HK-2 (cell line): ENCODE measurements around the gene GMCL1.
A peak's percentile ranks its signal among the peaks of the same experiment; 100 is the strongest.
"Not testable (repeated sequence)": the region's sequence is repeated elsewhere in the genome, so short reads cannot be mapped to it uniquely, and the experiment has no call there.

Experiments used
- DNase-seq: peaks from one replicate; pipeline ENCODE4 v3.0.0-alpha.2; 2018; ENCODE audit not compliant: unreplicated experiment

Gene GMCL1

GRCh38 chr2:69807821-69808540 lies 21.5 kb upstream of the GMCL1 start:
- DNase-seq, result no peak

GRCh38 chr2:69810550-69810949 lies 18.9 kb upstream of the GMCL1 start:
- DNase-seq, result no peak

GRCh38 chr2:69811018-69811417 lies 18.4 kb upstream of the GMCL1 start:
- DNase-seq, result no peak

GRCh38 chr2:69811591-69811990 lies 17.9 kb upstream of the GMCL1 start:
- DNase-seq, result no peak

DNA sequence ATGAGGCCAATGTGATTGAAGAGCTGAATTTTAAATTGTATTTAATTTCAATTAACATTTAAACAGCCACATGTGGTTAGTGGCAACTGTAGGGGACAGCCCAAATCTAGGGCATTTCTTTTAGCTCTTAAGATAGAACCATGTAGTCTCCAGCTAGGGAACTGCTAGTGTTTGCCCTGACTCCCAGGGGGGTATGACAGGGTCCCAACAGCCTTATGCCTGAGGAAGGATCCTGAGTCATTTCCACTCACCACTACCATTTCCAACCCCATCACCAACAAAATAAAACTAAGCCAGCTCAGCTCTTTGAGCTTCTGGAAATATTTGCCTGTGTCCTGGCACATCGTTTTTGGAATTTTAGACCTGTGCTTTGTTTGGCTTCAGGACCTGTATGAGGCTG lies 13.7 kb upstream of the GMCL1 start:
- DNase-seq, result no peak

- DNase-seq, result peak; percentile 62
Measured at GRCh38 chr2:69816923-69817542, 12.4 kb upstream of the GMCL1 start.

GRCh38 chr2:69817729-69818501 lies 11.5 kb upstream of the GMCL1 start:
- no peak for DNase-seq

DNA sequence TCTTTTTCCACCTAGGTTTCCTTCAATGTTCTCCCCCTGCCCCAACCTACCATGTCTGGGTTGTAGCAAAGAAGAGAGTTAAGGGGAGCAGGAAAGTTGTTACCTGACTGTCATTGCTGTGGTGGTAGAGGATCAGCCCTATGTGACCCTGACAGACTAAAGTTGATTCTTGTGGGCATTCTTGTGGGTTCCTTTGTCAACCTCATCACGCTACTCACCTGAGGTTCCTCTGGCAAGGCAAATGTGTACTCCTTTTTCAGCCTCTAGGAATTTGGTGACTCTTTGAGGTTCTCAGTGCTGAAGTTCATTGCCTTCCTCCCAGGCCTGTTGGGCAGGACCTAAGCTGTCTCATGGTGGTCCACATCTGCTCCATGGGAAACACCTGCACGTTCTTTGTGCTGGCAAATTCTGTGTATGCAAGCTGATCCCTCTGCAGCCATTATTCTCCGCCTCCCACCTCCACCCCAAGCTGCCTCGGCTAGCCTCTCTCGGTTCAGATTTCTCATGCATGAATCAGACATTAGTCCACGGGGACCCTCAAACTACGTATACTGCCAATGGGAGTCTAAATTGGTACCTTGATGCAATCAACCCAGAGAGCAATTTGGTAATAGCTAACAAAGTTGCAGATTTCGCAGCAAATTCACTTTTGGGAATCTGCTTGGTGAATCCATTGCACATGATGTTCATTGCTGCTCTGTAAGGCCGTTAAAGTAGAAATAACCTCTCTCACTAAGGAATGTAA lies 1.5 kb upstream of the GMCL1 start:
- no peak for DNase-seq

- DNase-seq, result no peak
Measured at GRCh38 chr2:69828938-69829255, 563 bp upstream of the GMCL1 start.

GRCh38 chr2:69830045-69830905 lies 815 bp downstream of the GMCL1 start:
- DNase-seq, result peak; percentile 56

DNA sequence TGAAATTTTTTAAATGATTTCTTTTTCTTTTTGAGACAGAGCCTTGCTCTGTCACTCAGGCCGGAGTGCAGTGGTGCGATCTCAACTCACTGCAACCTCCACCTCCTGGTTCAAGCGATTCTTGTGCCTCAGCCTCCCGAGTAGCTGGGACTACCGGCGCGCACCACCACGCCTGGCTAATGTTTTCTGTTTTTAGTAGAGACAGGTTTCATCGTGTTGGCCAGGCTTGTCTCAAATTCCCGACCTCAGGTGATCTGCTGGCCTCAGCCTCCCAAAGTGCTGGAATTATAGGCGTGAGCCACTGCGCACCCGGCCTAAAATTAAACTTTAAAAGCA lies 1.4 kb downstream of the GMCL1 start:
- DNase-seq, result not testable (repeated sequence)

GRCh38 chr2:69831354-69831905 lies 2.0 kb downstream of the GMCL1 start:
- DNase-seq, result no peak

DNA sequence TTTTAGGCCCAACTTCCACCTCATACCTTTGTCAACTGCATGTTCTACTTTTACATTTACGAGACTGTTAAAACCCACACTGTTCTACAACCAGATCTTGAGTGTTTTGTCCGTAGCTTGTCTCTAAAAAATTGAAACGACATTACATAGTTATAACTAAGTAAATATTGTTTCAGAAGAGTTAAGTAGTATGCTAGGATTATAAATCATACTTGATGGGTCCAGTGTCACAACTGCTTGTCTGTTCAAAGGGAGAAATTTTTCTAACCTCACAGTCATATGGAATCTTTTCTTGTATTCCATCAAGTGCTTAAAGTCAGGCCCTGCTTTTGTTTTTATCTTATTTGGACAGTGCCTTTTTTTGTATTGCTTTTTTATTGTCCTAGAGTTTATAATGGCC lies 4.3 kb downstream of the GMCL1 start:
- DNase-seq, result no peak

- no peak for DNase-seq
Measured at GRCh38 chr2:69835666-69836065, 6.2 kb downstream of the GMCL1 start.

DNA sequence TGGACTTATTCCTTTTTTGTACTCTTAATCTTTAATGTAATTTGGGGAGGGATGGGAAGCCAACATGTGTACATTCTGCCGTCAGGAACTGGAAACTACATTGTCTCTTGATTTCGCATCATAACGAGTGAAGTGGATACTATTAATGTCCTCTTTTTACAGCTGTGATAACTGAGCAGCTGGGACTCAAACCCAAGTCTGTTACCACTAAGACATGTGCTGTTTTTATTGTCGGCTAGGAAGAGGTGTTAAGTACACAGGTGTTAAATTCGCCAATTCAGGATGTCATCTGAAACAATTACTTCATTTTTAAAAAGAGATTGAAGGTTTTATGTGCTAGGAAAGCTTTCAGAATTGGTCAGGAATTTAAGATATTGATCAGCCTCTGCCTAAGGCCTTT lies 6.9 kb downstream of the GMCL1 start:
- no peak for DNase-seq

DNA sequence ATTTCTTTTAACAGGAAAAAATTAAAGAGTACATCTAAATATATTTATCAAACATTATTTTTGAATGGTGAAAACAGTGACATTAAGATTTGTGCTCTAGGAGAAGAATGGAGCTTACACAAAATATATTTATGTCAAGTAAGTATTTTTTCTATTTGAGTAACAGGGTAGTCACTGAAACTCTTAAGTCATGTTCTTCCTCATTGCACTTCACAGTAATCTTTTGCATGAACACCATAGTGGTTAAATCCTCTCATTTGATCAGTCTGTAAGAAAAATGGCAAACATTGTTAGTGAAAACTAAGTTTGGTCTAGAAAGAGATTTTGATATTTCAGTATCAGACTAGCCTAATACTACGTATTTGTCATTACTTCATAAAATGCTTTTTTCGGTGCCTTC lies 8.1 kb downstream of the GMCL1 start:
- no peak for DNase-seq

DNA sequence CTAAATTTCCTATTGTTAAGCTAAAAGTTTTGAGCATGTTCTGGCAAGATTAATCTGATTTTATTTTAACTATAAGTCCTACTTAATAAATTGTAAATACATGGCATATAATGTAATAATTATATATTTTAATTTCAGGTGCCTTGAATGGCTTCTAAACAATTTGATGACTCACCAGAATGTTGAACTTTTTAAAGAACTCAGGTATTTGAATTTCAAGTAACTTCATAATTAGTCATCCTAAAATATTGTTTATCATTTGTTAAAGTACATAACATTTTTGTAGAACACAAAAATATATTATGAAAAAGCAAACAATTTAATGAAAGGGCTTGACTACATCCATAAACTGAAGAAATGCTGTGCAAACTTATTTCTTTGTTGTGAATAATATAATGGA lies 14.5 kb downstream of the GMCL1 start:
- DNase-seq, result no peak

DNA sequence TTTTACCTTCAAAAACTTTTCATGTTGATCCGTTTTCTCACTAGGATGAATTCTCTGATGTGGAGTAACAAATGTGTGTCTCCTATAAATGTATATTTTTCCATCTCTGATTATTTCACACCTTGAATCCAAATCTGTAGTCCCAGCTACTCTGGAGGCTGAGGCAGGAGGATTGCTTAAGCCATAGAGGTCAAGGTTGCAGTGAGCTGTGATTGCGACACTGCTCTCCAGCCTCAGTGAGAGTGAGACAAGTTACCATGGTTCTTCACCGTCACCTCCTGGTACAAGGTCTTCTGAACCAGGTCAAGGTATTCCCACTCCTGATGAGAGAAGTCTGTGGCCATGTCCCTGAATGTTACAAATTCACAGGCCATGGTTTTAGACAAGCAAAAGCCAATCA lies 15.1 kb downstream of the GMCL1 start:
- DNase-seq, result no peak

GRCh38 chr2:69846182-69847067 lies 17.0 kb downstream of the GMCL1 start:
- DNase-seq, result no peak
